Measurements from ENCODE around the gene PIP5K1C. TPM values are rescaled to one million over a fixed set of nuclear protein-coding genes. Genes with fewer than 3 reads are reported as not detected.
A peak's percentile ranks its signal among the peaks of the same experiment; 100 is the strongest.

The PIP5K1C gene
- total and polyA plus RNA-seq, 10 of the 15 experiments (the other 5 are each of a cell fraction or from before 2014, with no cell fraction given): 0.39 to 19.6 (median 5.3) TPM

- TF ChIP-seq, protein P1, sequence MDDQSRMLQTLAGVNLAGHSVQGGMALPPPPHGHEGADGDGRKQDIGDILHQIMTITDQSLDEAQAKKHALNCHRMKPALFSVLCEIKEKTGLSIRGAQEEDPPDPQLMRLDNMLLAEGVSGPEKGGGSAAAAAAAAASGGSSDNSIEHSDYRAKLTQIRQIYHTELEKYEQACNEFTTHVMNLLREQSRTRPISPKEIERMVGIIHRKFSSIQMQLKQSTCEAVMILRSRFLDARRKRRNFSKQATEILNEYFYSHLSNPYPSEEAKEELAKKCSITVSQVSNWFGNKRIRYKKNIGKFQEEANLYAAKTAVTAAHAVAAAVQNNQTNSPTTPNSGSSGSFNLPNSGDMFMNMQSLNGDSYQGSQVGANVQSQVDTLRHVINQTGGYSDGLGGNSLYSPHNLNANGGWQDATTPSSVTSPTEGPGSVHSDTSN (IDR thresholded peaks at IDR 0.05; ENCODE audit: insufficient replicate concordance, low read depth, low read length): no peak
- TF ChIP-seq IRF3 (IDR thresholded peaks at IDR 0.05) (no peak), BCL11A (IDR thresholded peaks at IDR 0.05; ENCODE audit: low read depth, low read length) (no peak)
Measured at GRCh38 chr19:3722443-3723109, 22.3 kb upstream of the PIP5K1C start (continued).

DNA sequence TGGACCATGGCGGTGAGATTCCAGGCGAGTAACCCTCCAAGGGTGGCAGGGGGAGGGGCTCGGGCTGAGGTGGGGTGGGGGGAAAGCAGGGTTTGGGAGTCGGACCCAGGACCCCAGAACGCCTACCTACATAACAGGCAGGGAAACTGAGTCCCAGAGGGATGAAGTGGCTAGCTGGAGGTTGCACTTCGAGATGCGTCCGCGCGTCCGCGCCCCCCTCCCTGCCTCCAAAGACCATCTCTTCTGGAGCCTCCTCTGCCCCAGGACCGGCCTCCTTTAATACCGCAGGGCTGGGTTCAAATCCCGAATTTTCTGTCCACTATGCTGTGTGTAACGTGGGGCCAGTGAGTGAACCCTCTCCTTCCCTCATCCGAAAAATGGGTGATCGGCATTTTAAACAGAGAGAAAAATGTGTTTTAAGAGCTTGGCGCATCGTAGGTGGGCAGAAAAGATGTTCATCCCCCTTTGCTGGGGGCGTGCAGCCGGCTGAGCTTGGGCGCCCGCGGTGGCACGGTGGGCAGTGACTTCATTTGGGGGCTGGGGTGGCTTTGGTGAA lies 21.7 kb upstream of the PIP5K1C start:
- in situ Hi-C loops (cut with MboI): no loop called here

More for the DNA sequence above, 21.7 kb upstream of the PIP5K1C start:
- H4K20me1 ChIP-seq (ENCODE audit: control insufficient read depth, insufficient read depth): no peaks in the 10 kb centered on the region
- H3K79me2 ChIP-seq (ENCODE audit: control insufficient read depth, insufficient read depth, low read length): no peaks in the 10 kb centered on the region
- ChIA-PET POLR2A (no interaction called here), SMC1A (ENCODE audit: uncharacterized antibody, unreplicated experiment) (no interaction called here), CTCF (interaction anchor here (0.6 kb wide), 1 partner anchor 16 kb away, joined by 3 read pairs; no protein-coding TSS in a partner anchor), RAD21 (ENCODE audit: unreplicated experiment) (no interaction called here)
- DNase-seq (ENCODE audit: low read depth, low spot score): no peak
- WGBS (ENCODE audit: insufficient coverage, insufficient replicate concordance, low lambda C conversion rate, missing lambda C conversion rate): 35% methylated on average over 24 of the region's 26 CpGs
- ATAC-seq: no peak
- H3K9me3 ChIP-seq (replicated peaks; ENCODE audit: control insufficient read depth, insufficient read depth, low read length): no peaks in the 10 kb centered on the region
- TF ChIP-seq TAF1 (IDR thresholded peaks at IDR 0.05; ENCODE audit: borderline replicate concordance, low read depth, low read length) (no peak), ATF7 (IDR thresholded peaks at IDR 0.05; ENCODE audit: low read depth) (no peak), SRF (IDR thresholded peaks at IDR 0.05; ENCODE audit: low read depth in 2 of 2, low read length in 2 of 2) (no peak), MTA3 (IDR thresholded peaks at IDR 0.05; ENCODE audit: borderline replicate concordance, low read length) (no peak)
- TF ChIP-seq, protein P2, sequence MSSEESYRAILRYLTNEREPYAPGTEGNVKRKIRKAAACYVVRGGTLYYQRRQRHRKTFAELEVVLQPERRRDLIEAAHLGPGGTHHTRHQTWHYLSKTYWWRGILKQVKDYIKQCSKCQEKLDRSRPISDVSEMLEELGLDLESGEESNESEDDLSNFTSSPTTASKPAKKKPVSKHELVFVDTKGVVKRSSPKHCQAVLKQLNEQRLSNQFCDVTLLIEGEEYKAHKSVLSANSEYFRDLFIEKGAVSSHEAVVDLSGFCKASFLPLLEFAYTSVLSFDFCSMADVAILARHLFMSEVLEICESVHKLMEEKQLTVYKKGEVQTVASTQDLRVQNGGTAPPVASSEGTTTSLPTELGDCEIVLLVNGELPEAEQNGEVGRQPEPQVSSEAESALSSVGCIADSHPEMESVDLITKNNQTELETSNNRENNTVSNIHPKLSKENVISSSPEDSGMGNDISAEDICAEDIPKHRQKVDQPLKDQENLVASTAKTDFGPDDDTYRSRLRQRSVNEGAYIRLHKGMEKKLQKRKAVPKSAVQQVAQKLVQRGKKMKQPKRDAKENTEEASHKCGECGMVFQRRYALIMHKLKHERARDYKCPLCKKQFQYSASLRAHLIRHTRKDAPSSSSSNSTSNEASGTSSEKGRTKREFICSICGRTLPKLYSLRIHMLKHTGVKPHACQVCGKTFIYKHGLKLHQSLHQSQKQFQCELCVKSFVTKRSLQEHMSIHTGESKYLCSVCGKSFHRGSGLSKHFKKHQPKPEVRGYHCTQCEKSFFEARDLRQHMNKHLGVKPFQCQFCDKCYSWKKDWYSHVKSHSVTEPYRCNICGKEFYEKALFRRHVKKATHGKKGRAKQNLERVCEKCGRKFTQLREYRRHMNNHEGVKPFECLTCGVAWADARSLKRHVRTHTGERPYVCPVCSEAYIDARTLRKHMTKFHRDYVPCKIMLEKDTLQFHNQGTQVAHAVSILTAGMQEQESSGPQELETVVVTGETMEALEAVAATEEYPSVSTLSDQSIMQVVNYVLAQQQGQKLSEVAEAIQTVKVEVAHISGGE (CRISPR knock-in tag; IDR thresholded peaks at IDR 0.05): no peak
- no peak overlapping the region for H3K27ac ChIP-seq (ENCODE audit: control insufficient read depth, insufficient read depth)
- H3K4me1 ChIP-seq (ENCODE audit: control insufficient read depth, insufficient read depth, low read length): no peaks in the 10 kb centered on the region
- H3K4me2 ChIP-seq (ENCODE audit: control insufficient read depth, insufficient read depth): peak overlapping the region; percentile 33; the same call in 1 of the 2 replicates
- H3K36me3 ChIP-seq (ENCODE audit: control insufficient read depth in 2 of 2, insufficient read depth in 2 of 2, low read length in 1 of 2): no peaks in the 10 kb centered on the region
- peaks cover 1 to 3% of the 10 kb centered on the region in 2 experiments; a peak in 1 of 4 replicates for H3K27me3 ChIP-seq (replicated peaks in 1 of 2; ENCODE audit: control insufficient read depth in 2 of 2, insufficient read depth in 2 of 2, low read length in 1 of 2)
- BruUV-seq (replicated peaks): no TSS peak
- H3K4me3 ChIP-seq: no peak overlapping the region
- FAIRE-seq: no peak
- no peak overlapping the region for H3K9ac ChIP-seq (ENCODE audit: control insufficient read depth, insufficient read depth, low read length)
- intact Hi-C loops (cut with micrococcal nuclease; ENCODE audit: unreplicated experiment): no loop called here
- H2AFZ ChIP-seq (ENCODE audit: control insufficient read depth, low read depth, low read length): no peak overlapping the region
